ENCODE data around the gene GINS2. TPM values are rescaled to one million over a fixed set of nuclear protein-coding genes. Genes with fewer than 3 reads are reported as not detected.

The GINS2 gene
- total and polyA plus RNA-seq, 7 donors = 0.93 to 2.0 (median 1.5) TPM

DNA sequence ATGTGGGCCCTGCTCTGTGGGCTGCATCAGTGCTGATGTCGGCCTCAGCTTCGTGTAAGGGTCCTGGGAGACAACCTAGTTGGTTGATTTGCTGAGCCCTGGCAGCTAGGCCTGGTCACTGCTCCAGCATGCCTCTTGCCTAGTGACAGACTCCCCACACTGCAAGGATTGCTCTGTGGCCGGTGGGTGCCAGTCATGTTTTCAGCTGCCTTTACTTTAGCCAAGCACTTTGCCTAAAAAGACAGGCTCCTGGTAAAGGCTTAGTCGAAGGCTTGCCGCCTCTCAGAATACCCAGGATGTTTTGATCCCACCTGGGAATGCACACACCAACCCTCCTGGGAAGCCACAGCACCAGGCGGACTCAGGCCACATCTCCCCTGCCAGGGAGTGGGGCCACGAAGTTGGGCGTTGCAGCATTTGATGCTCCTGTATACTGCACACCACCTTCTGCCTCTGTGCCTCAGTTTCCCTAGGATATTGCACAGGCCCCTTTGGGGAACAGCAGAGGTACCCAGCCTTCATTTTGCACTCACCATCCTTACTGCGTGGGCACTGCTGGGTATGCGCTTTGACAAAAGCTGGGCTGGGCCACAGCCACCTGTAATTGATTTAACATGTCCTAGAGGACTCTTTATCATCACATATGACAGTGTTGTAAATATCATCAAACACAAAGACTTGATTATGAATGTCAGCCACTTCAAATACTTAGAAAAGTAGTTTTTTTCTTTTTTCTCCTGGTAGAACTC is 19.9 kb downstream of the GINS2 start:
- no peak overlapping the region for H3K27ac ChIP-seq
- DNase-seq (peak in 1 of 2 donors; percentile 31), ATAC-seq (no peak)
- H3K36me3 ChIP-seq (ENCODE audit: insufficient read depth in 1 of 2, low read depth in 1 of 2) = peaks cover 10 to 94% of the 10 kb centered on the region in 2 donors
- H3K4me3 ChIP-seq = no peak overlapping the region
- peaks cover 20% of the 10 kb centered on the region for H3K4me1 ChIP-seq
- intact Hi-C loops (cut with DNase I) = no loop called here
- WGBS, 3 donors = 87 to 91% (median 91%) methylated on average over 10 of the region's 10 CpGs
- TF ChIP-seq, protein P1, sequence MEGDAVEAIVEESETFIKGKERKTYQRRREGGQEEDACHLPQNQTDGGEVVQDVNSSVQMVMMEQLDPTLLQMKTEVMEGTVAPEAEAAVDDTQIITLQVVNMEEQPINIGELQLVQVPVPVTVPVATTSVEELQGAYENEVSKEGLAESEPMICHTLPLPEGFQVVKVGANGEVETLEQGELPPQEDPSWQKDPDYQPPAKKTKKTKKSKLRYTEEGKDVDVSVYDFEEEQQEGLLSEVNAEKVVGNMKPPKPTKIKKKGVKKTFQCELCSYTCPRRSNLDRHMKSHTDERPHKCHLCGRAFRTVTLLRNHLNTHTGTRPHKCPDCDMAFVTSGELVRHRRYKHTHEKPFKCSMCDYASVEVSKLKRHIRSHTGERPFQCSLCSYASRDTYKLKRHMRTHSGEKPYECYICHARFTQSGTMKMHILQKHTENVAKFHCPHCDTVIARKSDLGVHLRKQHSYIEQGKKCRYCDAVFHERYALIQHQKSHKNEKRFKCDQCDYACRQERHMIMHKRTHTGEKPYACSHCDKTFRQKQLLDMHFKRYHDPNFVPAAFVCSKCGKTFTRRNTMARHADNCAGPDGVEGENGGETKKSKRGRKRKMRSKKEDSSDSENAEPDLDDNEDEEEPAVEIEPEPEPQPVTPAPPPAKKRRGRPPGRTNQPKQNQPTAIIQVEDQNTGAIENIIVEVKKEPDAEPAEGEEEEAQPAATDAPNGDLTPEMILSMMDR (IDR thresholded peaks at IDR 0.05) = no peak
- H3K9me3 ChIP-seq = no peaks in the 10 kb centered on the region
- no peaks in the 10 kb centered on the region for H3K27me3 ChIP-seq (ENCODE audit: insufficient read depth in 3 of 3, low read length in 2 of 3)

DNA sequence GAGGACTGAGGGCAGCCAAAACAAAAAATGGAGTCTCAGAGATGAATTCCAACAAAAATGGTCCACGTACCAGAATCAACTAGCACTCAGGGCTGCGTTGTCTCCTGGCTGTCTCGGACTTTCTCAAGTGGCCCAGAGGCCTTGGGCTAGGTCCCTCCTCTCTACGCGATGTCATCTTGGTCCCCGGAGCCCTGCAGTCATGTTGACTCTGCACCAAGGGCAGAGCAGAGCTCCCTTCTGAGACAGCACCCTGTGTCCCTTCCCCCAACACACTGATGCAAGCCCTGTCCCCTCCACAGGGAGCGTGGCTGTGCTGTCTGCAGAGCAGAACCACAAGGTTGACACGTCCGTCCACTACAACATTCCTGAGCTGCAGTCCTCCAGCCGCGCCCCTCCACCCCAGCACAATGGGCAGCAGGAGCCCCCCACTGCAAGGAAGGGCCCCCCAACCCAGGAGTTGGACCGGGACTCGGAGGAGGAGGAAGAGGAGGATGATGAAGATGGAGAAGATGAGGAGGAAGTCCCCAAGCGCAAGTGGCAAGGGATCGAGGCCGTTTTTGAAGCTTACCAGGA is 20.8 kb downstream of the GINS2 start:
- no peak for ATAC-seq
- H3K4me3 ChIP-seq = no peak overlapping the region
- TF ChIP-seq, protein P1 (IDR thresholded peaks at IDR 0.05) = no peak
- H3K36me3 ChIP-seq (ENCODE audit: insufficient read depth in 1 of 2, low read depth in 1 of 2) = peaks cover 10 to 98% of the 10 kb centered on the region in 2 donors
- 88 to 95% (median 91%) methylated on average over 16 of the region's 16 CpGs for WGBS, 3 donors
- H3K27me3 ChIP-seq (ENCODE audit: insufficient read depth in 3 of 3, low read length in 2 of 3) = no peaks in the 10 kb centered on the region
- no peak overlapping the region for H3K27ac ChIP-seq
- peak in 1 of 2 donors; percentile 45 for DNase-seq
- intact Hi-C loops (cut with DNase I) = no loop called here
- peaks cover 19% of the 10 kb centered on the region for H3K4me1 ChIP-seq
- H3K9me3 ChIP-seq = no peaks in the 10 kb centered on the region

DNA sequence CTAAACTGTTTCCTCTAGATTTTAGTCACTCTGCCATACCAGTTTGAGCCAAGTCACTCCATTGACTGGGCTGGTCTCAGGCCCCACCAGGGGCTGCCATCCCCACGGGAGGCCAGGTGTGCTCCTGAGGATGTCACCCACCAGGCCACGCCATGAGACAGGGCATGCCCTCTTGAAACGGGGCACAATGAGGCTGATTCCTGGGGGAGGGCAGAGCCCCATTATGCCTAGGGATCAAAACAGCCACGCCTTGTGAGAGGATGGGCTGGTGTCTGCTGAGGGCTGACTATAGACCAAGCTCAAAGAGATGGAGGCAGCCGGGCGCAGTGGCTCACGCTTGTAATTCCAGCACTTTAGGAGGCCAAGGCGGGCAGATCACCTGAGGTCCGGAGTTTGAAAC is 21.5 kb downstream of the GINS2 start:
- WGBS, 3 donors = 92 to 96% (median 96%) methylated on average over 9 of the region's 9 CpGs

DNA sequence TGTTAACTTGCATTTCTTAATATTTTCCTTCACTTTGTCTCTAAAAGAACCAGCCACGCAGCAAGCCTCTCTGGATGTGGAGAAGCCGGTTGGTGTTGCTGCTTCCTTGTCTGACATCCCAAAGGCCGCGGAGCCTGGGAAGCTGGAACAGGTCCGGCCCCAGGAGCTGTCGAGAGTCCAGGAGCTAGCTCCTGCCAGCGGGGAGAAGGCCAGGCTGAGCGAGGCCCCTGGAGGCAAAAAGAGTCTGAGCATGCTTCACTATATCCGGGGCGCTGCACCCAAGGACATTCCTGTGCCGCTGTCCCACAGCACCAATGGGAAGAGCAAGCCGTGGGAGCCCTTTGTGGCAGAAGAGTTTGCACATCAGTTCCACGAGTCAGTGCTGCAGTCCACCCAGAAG is 22.8 kb downstream of the GINS2 start:
- ATAC-seq (no peak), DNase-seq (peak in 1 of 2 donors; percentile 53)
- H3K27me3 ChIP-seq (ENCODE audit: insufficient read depth in 3 of 3, low read length in 2 of 3) = no peaks in the 10 kb centered on the region
- H3K4me1 ChIP-seq = peaks cover 19% of the 10 kb centered on the region
- H3K36me3 ChIP-seq (ENCODE audit: insufficient read depth in 1 of 2, low read depth in 1 of 2) = peaks cover 10 to 98% of the 10 kb centered on the region in 2 donors
- H3K4me3 ChIP-seq = no peak overlapping the region
- TF ChIP-seq, protein P1 (IDR thresholded peaks at IDR 0.05) = no peak
- no peaks in the 10 kb centered on the region for H3K9me3 ChIP-seq
- H3K27ac ChIP-seq = no peak overlapping the region
- intact Hi-C loops (cut with DNase I) = no loop called here
- 77 to 82% (median 81%) methylated on average over 13 of the region's 13 CpGs for WGBS, 3 donors

More for the DNA sequence above, 21.5 kb downstream of the GINS2 start:
- peaks cover 19% of the 10 kb centered on the region for H3K4me1 ChIP-seq
- H3K36me3 ChIP-seq (ENCODE audit: insufficient read depth in 1 of 2, low read depth in 1 of 2) = peaks cover 10 to 98% of the 10 kb centered on the region in 2 donors
- H3K27ac ChIP-seq = no peak overlapping the region
- ATAC-seq (no peak), DNase-seq (no peak)
- no peaks in the 10 kb centered on the region for H3K27me3 ChIP-seq (ENCODE audit: insufficient read depth in 3 of 3, low read length in 2 of 3)
- no peaks in the 10 kb centered on the region for H3K9me3 ChIP-seq
- intact Hi-C loops (cut with DNase I) = no loop called here
- no peak overlapping the region for H3K4me3 ChIP-seq
- TF ChIP-seq, protein P1 (IDR thresholded peaks at IDR 0.05) = no peak

Data from psoas muscle (tissue), 8 donors.